OCI-LY7 (cell line): ENCODE data around the gene PAK4. TPM values are rescaled to one million over a fixed set of nuclear protein-coding genes. Genes with fewer than 3 reads are reported as not detected.

Source experiments
- BruUV-seq: library from RNA; stranded (reverse); fragments of 400-500 nt; replicated peaks from 2 replicates; lab custom pipeline; 2021; lab: Mats Ljungman, UMichigan
- CTCF ChIA-PET: fragments of 300-600 bp; sonication (Branson Sonifier 250); formaldehyde crosslinking; loops from one replicate; lab custom pipeline; 2022; ENCODE audit warnings: antibody characterized with exemption; ENCODE audit not compliant: unreplicated experiment; lab: Charles Lee
- POLR2A ChIA-PET: fragments of 300-600 bp; sonication (Branson Sonifier 250); formaldehyde crosslinking; loops from one replicate; lab custom pipeline; 2022; ENCODE audit warnings: antibody characterized with exemption; lab: Charles Lee
- DNase-seq: peaks from one replicate; pipeline ENCODE4 v3.0.0-alpha.2; 2015; ENCODE audit warnings: low spot score
- H2AFZ ChIP-seq: fragments of 200-600 bp; sonication (generic), shearing (Covaris generic); 2 replicates; pipeline ENCODE4 v1.6.1; 2014; ENCODE audit warnings: mild to moderate bottlenecking, antibody characterized with exemption, low read length, moderate library complexity
- H3K27ac ChIP-seq: fragments of 200-600 bp; sonication (generic); 2 replicates; pipeline ENCODE4 v1.5.1; 2014; ENCODE audit warnings: mixed run types, low read depth, mild to moderate bottlenecking, moderate library complexity, low read length, inconsistent platforms; ENCODE audit not compliant: poor library complexity, severe bottlenecking
- H3K36me3 ChIP-seq: fragments of 200-600 bp; sonication (generic); 2 replicates; pipeline ENCODE4 v1.6.1; 2014; ENCODE audit warnings: mild to moderate bottlenecking, antibody characterized with exemption, low read length, moderate library complexity, mixed read lengths; ENCODE audit not compliant: insufficient read depth
- H3K4me1 ChIP-seq: fragments of 200-600 bp; sonication (generic); 2 replicates; pipeline ENCODE4 v1.5.1; 2014; ENCODE audit warnings: mild to moderate bottlenecking, low read length; ENCODE audit not compliant: insufficient read depth, poor library complexity, severe bottlenecking
- H3K4me2 ChIP-seq: fragments of 200-600 bp; sonication (generic); 2 replicates; pipeline ENCODE4 v1.6.1; 2014; ENCODE audit warnings: mild to moderate bottlenecking, low read length
- H3K4me3 ChIP-seq: fragments of 200-600 bp; sonication (generic); 2 replicates; pipeline ENCODE4 v1.5.1; 2014; ENCODE audit warnings: mild to moderate bottlenecking, low read depth, low read length; ENCODE audit not compliant: poor library complexity, severe bottlenecking
- H3K79me2 ChIP-seq: fragments of 200-600 bp; sonication (generic); 2 replicates; pipeline ENCODE4 v1.6.1; 2016; ENCODE audit warnings: low read depth, mild to moderate bottlenecking, low read length, moderate library complexity, mixed read lengths; ENCODE audit not compliant: insufficient read depth
- H3K9me2 ChIP-seq: fragments of 200-600 bp; sonication (generic); 2 replicates; pipeline ENCODE4 v1.6.1; 2016; ENCODE audit warnings: mild to moderate bottlenecking, low read length, mixed read lengths; ENCODE audit not compliant: insufficient read depth
- H3K9me3 ChIP-seq: fragments of 200-600 bp; sonication (generic); 2 replicates; pipeline ENCODE4 v1.6.1; 2014; ENCODE audit warnings: mild to moderate bottlenecking, mixed run types, low read length, mixed read lengths
- H4K20me1 ChIP-seq: fragments of 200-600 bp; sonication (generic); 2 replicates; pipeline ENCODE4 v1.6.1; 2014; ENCODE audit warnings: mild to moderate bottlenecking, antibody characterized with exemption, low read length, moderate library complexity, mixed read lengths; ENCODE audit not compliant: insufficient read depth
- EZH2phosphoT487 ChIP-seq: fragments of 200-600 bp; sonication (generic); IDR thresholded peaks from 2 replicates; pipeline ENCODE4 v1.6.1; 2018; ENCODE audit warnings: low read depth, borderline replicate concordance, mild to moderate bottlenecking, mixed run types, antibody characterized with exemption, low read length, moderate library complexity, mixed read lengths
- intact Hi-C: fragments of 100-400 bp; cut with micrococcal nuclease; formaldehyde crosslinking; loops from one replicate; pipeline ENCODE4 v1.10.0; 2022; ENCODE audit not compliant: unreplicated experiment
- total RNA-seq, 2 experiments: library from RNA; depleted of rRNA in 1 of 2; stranded (reverse); fragments of >200 nt in 1 of 2; shearing (Covaris generic) in 1 of 2; gene quantifications; 2 replicates each; pipeline ENCODE4 v1.2.3, GENCODE V29; 2014 to 2022
- TF ChIP-seq, protein P1 (sequence below): fragments of 200-600 bp; sonication (generic); conservative IDR thresholded peaks from 2 replicates; pipeline ENCODE4 v1.5.1; 2014; ENCODE audit warnings: mild to moderate bottlenecking, antibody characterized with exemption, low read length, moderate library complexity, mixed read lengths

The PAK4 gene
- total RNA-seq, 2 experiments from 2014 or later = 7.8 to 26.7 TPM

DNA sequence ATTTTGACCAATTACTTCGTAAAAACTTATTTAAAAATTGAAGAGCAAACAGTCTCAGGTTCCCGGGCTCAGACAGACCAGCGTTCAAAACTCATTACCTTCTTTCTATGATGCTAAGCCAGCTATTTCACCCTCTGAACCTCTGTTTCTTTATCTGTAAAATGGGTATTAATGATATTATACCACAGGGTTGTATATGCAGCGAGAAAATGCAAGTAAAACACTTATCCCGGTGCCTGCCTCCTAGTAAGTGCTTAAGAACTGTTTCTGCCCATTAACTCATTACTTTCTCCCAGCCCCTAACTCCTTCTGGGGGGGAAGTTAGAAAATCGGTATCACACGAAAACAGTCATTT is 410 bp upstream of the PAK4 start:
- CTCF ChIA-PET = no interaction called here
- POLR2A ChIA-PET = interaction anchor here (0.6 kb wide), 1 partner anchor 240 kb away, joined by 3 read pairs; no protein-coding TSS in a partner anchor
- H3K4me3 ChIP-seq = peak overlapping the region; percentile 77
- peak overlapping the region; percentile 43 for H3K27ac ChIP-seq
- H3K9me2 ChIP-seq = no peaks in the 10 kb centered on the region
- H3K4me1 ChIP-seq = peaks cover 20% of the 10 kb centered on the region
- H4K20me1 ChIP-seq = no peaks in the 10 kb centered on the region
- H3K4me2 ChIP-seq = peak overlapping the region; percentile 61
- intact Hi-C loops = loop anchor here (1.0 to 10.0 kb wide), 2 partner anchors 287 to 410 kb away; partner anchors contain the start of genes EID2B and PLEKHG2
- H3K36me3 ChIP-seq = no peaks in the 10 kb centered on the region
- no peaks in the 10 kb centered on the region for H3K9me3 ChIP-seq
- H3K79me2 ChIP-seq = peaks cover 25% of the 10 kb centered on the region
- TF ChIP-seq EZH2phosphoT487 = no peak
- TF ChIP-seq, protein P1, sequence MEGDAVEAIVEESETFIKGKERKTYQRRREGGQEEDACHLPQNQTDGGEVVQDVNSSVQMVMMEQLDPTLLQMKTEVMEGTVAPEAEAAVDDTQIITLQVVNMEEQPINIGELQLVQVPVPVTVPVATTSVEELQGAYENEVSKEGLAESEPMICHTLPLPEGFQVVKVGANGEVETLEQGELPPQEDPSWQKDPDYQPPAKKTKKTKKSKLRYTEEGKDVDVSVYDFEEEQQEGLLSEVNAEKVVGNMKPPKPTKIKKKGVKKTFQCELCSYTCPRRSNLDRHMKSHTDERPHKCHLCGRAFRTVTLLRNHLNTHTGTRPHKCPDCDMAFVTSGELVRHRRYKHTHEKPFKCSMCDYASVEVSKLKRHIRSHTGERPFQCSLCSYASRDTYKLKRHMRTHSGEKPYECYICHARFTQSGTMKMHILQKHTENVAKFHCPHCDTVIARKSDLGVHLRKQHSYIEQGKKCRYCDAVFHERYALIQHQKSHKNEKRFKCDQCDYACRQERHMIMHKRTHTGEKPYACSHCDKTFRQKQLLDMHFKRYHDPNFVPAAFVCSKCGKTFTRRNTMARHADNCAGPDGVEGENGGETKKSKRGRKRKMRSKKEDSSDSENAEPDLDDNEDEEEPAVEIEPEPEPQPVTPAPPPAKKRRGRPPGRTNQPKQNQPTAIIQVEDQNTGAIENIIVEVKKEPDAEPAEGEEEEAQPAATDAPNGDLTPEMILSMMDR = no peak
- peak overlapping the region; percentile 83 for H2AFZ ChIP-seq
- no TSS peak for BruUV-seq
- no peak for DNase-seq

DNA sequence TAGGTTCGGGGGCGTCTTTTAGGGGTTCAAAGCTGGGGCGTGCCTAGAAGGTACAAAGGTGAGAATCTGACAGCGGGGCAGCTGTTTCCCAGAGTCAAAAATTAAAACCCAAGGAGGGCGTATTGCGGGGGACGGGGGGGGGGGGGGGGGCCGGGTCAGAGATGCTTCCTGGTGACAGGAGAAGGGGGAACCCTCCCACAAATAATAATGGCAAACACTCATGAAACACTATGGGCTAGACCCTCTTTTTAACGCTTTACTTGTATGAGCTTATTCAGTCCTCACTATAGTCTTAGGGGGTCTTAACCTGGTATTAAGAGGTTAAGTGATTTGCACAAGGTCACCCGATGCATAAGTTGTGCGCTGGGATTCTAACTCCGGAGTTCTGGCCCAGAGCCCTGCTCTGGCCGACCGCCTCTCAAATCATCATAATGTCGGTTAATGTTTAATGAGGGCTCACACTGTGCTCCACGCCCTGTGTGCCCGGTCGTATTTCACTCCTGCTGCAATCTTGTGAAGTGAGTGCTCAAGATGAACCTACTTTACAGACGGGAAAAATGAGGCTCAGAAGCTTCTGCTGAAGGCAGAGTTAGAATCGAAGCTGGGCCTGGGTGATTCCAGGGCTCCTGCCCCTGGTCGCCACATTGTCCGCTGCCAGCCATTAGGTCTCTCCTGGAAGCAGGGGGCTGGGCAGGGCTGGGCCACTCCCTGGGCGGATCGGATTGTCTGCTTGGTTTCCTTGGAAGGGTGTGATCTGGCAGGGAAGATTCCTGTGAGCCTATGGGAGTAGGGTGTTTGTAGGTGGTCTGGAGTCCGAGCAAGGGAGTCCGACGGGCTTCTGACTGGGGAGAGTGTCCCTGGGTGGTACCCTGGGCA is 964 bp downstream of the PAK4 start:
- H3K36me3 ChIP-seq = no peaks in the 10 kb centered on the region
- H2AFZ ChIP-seq = peak overlapping the region; percentile 7; the same call in 1 of the 2 replicates
- H3K4me1 ChIP-seq = peaks cover 20% of the 10 kb centered on the region
- H3K9me3 ChIP-seq = no peaks in the 10 kb centered on the region
- CTCF ChIA-PET = no interaction called here
- peak overlapping the region; percentile 80 for H3K4me2 ChIP-seq
- H3K79me2 ChIP-seq = peaks cover 25% of the 10 kb centered on the region
- POLR2A ChIA-PET = interaction anchor here (0.5 to 1.5 kb wide), 2 partner anchors 60 to 210 kb away, joined by 4 to 5 read pairs; partner anchors contain the start of gene GMFG
- peak overlapping the region; percentile 55 for H3K27ac ChIP-seq
- intact Hi-C loops = loop anchor here (10.0 kb wide), 1 partner anchor 408 kb away; the partner anchor contains the start of gene EID2B
- DNase-seq = no peak
- no peaks in the 10 kb centered on the region; the same call in 1 of the 2 replicates for H4K20me1 ChIP-seq
- peak overlapping the region; percentile 77 for H3K4me3 ChIP-seq
- H3K9me2 ChIP-seq = no peaks in the 10 kb centered on the region
- no TSS peak for BruUV-seq
- TF ChIP-seq EZH2phosphoT487 = no peak
- TF ChIP-seq, protein P1 = no peak
